AG08396 (cell line): ENCODE data around the gene ZSWIM6.
"Not testable (repeated sequence)": the region's sequence is repeated elsewhere in the genome, so short reads cannot be mapped to it uniquely, and the experiment has no call there.

Experiments
- DNase-seq: peaks from one replicate; pipeline ENCODE4 v3.0.0; 2012; ENCODE audit warnings: low spot score, mixed read lengths

The ZSWIM6 gene

DNA sequence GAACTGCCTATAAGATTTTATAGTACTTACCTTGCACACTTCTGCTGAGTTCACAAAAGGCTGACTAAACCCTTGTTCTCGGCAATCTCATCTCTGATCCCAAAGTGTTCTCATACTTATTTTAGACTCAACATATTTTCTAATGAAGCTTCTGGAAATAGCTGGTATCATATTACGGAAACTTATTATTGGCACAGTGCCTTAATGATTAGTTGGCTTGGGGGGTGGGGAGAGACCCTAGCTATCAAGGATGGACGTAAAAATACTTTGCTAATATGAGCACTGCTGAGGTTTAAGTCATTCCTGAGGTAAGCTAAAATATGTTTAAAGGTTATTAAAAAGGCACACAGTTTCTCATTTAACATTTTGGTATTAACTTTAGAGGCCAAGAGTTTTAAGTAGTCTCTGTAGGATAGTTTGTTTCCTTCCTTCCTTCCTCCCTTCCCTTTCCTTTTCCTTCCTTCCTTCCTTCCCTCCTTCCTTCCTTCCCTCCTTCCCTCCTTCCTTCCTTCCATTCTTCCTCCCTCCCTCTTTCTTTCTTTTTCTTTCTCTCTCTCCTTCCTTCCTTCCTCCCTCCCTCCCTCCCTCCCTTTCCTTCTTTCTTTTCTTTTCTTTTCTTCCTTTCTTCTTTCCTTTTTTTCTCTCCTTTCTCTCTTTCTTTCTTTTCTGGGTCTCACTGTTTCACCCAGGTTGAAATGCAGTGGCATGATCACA, 31.5 kb downstream of the ZSWIM6 start:
- no peak for DNase-seq

DNA sequence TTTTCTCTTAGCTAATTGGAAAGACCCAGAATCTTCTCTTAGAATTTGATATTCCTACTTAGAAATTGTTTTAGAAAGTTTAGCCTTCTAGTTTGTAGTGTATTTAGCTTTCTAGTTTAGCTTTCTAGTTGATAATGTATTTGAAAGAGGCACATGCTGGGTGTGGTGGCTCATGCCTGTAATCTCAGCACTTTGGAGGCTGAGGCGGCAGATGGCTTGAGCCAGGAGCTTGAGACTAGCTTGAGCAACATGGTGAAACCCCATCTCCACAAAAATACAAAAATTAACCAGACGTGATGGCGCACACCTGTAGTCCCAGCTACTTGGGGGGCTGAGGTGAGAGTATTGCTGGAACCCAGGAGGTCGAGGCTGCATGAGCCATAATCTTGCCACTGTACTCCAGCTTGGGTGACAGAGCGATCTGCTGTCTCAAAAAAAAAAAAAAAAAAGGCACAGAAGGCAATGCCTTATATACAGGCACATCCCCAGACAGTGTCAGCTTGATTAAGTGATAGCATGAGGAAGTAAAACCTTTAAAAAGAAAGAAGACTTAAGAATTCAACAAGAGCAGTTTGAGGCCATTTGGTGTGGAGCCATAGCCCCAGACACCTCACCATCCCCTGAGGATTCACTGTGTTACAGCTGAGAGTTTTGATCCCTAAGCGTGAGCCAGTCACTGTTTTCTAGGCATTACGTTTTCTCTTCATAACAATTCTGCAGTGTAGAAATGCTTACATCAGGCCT, 34.6 kb downstream of the ZSWIM6 start:
- no peak for DNase-seq

DNA sequence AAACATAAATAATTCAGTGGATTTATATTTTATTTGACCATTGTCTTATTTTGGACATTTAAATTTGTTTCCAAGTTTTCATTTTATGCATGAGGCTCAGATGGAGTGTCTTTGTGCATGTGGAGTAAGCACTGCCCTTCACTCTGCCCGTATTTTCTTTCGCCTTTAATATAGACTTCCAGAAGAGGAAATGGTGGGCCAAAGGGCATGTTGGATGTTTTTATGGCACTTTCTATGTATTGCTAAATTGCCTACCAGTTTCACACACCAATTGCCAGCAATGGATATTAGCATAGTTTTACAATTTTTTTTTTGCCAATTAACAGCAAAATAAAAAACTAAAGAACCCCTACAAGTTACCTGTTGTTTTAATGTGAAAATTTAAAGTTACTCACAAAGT, 38.4 kb downstream of the ZSWIM6 start:
- no peak for DNase-seq

DNA sequence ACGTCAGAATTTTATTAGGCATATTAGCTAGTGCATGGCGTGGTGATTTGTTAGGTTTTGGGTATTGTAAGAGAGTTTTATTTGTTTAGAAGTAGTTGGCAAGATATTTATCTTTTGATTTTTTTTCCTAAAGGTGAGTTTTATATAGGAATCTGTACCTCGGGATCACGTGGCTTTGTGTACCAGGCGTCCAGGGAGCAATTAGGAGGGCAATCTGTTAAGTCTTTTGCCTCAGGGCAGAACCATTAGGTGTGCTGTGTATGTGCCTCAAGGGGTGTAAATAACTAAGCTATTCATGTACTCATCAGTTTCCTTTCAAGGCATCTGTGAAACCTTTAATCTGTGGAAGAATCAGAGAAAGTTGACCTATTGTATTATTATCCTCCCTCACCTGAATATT, 39.4 kb downstream of the ZSWIM6 start:
- DNase-seq, result no peak

DNA sequence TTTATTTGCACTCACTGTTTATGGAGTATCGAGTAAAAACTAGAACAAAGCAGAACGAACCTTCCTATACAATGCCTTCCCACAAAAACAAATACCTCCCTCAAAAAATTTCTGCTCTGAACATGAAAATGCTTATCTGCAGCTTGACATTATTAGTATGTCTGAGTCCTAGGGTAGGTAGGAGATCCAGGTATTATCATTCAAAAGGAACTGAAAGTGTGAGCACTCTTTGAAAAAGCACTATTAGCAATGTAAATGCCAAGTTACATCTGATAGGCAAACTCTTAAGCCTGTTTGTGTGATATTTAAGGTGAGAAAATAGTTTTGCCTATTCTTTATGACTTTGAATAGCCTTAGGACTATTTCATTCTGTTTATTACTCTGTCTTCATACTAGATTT, 47.6 kb downstream of the ZSWIM6 start:
- DNase-seq, result no peak

DNA sequence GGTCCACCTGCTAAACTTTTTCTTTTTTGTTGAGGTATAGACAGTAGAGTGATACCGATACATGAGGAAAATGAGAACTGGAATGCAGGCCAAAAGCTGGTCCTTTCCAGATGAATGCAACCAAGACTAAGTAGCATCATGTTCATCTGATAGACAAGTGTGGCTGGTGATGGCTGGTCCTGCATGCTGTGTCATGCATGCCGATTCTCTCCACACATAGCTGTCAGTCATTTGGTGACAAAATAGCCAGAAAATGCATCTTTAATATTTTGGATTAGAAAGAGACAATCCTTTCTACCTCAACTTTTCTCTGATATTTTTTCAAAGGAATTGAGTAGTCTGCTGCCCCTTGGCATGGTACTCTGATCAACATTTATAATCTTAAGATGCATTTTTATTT, 49.9 kb downstream of the ZSWIM6 start:
- DNase-seq, result no peak

DNA sequence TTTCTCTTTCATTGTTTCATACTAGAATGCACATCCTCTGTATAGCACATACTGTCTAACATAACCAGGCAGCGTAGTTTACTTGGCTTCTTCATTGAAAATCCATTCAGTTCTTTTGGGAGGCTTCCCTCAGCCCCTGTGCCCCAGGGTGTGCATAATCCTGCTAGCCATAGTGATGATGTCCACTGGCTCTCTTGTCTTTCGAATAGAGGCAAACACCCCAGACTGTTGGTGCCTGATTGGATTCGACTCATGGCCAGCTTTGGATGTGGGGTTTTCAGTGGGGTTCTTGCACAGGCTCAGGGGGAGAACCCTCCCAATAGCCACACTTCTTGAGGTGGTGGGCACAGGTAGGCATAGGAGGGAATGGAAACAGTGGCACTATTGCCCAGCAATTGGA, 53.6 kb downstream of the ZSWIM6 start:
- no peak for DNase-seq

DNA sequence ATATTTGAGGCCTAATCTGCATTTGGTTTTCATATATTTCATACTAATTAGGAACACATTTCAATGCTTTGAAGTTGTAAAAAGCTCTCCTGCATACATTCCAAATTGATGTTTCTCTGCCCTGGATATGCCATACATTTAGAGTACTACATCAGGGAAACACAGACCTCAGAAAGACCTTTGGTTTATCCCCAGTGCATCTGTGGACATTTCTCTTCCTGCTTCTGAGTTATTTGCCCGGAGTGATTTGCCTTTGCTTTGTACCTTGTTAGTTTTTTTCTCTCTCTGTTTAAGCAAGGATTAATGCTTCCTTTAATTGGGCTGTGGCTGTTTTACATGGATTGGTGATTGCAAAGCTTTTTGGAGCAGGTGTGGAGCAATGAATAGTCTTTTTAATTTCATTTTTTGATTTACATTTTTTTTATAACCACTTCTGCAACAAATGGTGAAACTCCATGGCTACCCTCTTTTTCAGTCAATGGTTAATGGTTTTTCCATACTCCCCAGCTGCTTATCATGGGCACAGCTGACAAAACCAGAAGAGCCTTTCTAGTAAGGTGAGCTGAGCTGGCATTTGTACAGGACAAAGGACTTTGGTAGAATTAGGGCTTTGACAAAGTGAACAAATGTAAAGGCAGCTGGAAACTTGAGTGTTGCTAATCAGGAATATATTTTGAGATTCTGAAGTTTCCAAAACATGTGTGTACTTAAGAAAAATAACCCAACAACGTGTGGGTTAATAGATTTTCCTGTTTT, 54.2 kb downstream of the ZSWIM6 start:
- DNase-seq, result no peak

DNA sequence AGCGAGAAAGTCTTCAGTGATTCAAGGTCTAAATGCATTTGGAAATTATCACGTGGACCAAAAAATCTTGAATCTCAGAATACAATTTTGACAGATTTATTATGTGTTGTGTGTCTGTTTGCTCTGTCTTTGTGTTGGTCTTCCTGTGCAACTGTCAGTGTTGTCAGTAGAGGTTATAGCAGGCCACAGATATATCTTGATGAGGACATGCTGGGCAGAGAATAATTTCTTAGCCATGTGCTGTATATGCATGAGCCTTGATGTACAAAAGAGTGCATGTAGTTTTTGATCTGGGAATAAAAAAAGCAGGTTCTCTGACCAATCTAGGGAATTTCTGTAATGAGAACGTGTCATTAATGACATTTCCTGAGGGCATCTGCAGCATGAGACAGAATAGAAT, 57.6 kb downstream of the ZSWIM6 start:
- no peak for DNase-seq

DNA sequence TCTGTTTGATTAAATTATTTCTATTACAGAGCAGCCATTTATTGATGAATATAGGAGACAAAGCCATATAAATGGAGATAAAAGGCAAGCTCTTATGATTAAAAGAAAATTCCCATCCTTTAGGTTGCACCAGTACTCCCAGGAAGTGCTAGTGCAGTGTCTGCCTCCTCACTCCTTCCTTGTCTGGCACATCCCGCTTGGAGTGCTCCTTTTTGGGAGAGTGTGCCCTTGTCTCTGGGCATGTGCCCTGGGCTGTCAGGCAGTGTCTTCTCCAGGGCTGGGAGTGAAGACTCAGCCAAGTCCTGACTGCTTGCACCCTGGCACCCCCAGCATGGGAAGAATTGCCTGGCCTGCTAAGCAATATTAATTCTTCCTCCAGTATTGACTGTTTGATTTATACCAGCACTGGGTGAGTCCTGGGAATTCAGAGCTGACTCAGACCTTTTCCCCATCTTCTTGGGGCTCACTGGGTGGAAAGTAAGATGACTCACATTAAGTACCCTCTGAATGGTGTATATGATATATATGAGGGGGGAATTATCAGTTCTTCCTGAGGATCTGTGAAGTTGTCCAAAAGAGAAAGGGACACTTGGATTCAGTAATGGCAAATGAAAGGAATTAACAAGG, 62.1 kb downstream of the ZSWIM6 start:
- no peak for DNase-seq

DNA sequence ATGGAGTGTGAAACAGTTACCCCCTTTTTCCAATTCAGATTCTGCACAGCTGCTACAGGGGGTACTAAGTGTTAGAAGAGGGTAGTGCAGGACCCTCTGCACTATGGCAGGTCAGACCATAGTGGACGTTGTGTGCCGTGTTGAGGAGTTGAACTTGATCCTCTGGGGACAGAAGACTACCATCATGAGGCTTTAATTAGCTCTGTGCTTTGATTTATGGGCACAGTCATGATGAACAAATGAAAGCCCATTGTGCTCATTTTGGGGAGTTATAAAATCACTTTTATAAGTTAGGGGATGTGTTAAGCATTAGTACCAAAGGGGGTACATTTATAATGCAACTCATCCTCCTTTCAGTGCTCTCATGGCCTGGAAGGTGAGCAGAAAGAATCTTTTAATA, 62.7 kb downstream of the ZSWIM6 start:
- no peak for DNase-seq

DNA sequence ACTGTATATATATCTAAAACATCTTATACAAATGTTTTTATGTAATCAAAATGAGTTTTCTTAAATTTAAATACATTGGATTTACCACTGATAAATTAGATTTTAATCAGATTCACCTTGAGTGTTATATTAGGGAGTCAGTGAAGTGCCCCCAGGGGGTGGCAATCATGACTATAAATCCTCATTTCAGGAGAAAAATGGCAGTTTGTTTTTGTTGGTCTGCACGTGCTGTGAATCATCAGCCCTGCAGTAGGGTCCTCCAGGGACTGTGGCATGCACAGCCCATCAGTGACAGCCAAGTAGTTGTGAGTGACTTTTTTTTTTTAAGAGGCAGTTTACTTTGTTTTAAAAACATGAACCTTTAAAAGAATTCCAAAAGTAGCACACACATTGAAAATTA, 65.2 kb downstream of the ZSWIM6 start:
- no peak for DNase-seq

DNA sequence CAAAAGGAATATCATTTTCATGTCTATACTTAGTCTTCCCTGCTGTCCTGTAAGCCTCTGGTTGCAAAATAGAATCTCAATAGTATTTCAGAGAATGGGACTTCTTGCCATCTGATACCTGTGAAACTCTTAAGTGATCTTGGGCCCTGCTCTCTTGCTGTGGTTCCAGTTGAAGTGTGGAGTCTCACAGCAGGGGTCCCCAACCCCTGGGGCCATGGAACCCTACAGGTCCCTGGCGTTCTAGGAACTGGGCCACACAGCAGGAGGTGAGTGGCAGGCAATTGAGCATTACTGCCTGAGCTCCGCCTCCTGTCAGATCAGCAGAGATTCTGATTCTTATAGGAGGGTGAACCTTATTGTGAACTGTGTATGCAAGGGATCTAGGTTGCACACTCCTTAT, 65.9 kb downstream of the ZSWIM6 start:
- no peak for DNase-seq

DNA sequence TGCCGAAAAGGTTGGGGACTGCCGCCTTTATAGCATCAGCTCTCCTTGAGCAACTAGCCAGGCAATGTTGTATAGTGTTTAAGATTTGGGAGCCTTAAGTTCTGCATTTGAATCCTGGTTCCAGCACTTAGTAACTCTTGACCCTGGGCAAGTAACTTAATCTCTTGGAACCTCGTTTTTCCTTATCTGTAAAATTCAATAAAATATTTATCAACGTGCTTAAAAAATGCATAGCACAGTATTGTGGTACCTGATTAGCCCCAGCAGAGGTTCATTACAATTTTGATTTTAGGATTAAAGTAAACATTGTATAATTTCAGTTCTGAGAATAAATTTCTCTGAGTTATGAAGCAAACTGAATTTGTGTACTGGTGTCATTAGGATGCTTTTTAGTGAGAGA, 66.4 kb downstream of the ZSWIM6 start:
- DNase-seq, result no peak

DNA sequence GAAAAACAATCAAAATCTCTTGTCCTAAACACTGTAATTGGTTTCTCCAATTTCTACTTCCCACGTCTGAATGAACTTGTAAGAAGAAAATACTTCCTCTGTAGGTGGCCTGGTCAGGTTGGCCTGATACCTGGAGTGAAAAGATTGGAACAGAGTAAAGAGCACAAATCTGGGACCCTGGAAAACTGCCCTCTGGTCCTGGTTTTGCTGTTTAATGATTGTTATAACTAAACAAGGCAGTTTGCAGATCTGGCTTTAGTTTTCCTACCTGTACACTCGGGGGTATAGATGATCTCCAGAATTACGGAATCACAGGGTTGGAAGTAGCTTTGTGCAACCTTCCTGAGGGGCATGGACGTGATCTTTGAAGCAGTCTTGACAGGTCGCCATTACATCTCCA, 67.6 kb downstream of the ZSWIM6 start:
- no peak for DNase-seq

DNA sequence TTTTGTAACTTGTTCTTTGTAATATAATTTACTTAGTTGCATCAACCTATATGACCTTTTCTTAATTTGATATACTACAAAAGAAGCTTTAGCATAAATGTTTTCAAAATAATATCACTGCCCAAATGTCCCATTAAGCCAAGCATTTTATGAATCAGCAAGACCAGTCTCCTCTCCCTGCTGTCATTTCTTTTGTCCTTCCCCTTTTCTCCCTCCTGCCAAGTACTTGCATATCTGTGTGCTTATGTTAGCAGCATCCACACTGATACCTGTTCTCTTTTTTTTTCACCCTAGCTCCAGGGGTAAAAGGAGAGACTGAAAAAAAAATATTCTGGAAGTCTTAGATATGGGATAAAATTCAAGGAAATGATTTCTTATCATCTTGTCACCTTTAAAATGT, 69.7 kb downstream of the ZSWIM6 start:
- DNase-seq, result peak; percentile 37

DNA sequence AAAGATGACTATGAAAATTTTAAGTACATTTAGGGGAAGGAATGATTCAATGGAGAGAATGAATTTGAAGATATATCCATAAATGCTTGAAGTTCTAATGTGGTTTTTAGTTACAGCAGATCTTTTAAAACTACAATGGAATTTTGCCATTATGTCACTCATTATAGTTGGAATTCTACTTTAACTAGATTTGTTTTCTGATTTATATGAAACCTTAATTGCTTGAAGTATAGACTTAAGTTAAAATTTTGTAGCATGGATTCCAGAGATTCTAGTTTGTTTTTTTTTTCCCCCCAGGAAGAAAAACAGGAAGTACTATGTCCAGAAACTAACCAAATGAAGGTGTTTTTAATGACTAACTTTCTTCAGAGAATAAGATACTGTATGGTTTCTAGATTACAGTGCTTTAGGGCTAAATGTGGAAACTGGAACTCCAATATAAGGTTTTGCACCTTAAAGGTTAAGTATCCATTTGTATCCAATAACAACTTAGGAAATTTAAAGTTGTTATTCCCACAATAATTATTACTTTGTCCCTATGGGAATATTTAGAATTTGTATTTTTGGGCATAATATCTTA, 70.3 kb downstream of the ZSWIM6 start:
- no peak for DNase-seq

DNA sequence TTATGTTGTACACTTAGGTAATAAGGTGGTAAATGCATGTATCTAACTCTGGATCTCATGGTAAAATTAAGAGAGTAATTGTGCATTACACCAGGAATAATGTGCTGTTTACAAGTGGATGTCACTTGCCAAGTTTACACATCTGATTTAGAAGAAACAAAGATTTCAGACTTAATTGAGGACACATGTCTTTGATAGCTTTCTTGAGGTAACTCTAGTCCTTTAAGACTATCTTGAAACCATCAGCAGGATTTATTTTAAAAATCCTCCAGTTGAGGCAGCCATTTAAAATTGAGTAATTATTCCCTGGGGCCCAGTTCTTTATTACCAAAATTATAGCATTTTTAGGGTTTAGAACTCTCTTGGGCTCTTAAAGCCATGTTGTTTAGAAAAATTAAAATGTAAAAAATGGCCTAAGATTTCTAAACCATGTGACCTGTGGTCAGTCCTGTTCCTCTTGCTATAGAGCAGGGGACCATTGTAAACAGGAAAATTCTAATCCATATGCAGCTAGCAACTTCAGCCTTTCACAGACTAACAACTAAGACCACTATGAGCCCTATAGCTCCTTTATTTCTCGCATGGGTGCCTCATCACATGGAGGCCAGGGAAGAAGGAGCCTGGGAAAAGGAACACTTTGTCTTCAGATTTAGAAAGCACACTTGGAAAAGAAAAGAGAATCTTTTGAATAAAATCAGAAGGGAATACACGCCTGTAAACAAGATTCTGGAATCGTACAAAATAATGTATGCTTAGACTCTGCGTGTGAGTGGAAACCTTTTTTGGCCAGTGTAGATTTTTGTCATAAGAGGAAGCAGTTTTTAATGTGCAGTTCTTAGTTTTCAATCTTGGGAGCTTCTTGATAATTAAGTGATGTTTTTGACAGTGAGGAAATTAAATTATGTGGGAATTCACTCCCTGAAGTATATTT, 71.2 kb downstream of the ZSWIM6 start:
- no peak for DNase-seq

DNA sequence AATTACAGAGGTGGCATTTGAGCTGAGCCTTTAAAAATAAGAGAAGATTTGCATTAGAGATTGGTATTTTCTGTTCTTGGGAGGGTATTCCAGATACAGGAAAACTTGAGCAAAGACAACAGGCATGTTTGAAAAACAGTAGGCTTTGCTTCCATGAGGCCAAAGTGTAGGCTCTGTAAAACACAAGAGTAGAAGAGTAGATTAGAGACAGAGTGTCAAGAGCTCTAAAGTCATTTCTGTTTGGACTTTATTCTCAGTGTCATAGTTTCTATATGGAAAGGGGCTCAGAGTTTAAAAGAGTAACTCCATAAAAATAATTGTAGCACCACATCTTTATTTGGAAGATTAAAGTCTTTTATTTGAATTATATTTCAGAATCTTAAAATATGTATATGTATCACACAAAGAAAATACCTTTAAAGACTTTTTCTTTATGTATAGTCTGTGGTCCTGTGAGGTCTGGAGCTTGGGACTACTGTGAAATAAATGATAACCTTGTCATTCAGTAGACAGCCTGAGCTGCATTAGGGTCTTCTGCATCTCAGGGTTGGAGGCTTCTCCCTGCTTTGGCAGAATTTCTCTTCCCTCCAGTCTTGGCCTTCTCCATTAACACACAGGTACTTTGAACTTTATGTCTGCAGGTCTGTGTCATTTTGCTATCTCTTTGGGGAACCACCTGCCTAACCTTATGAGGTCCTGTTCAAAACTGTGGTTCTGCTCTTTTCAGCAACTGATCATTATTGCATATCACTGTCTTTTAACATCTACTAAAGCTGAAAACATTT, 73.6 kb downstream of the ZSWIM6 start:
- no peak for DNase-seq

DNA sequence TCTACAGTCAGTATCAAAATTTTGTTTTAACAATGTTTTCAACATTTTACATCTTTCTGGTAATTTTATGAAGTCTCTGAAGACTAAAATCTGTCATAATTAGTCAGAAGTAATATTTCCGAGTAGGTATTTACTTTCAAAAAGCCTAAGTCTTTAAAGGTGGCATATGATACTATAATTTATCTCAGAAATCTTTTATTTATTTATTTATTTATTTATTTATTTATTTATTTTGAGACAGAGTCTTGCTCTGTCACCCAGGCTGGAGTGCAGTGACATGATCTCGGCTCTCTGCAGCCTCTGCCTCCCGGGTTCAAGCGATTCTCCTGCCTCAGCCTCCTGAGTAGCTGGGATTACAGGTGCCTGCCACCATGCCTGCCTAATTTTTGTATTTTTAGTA, 74.4 kb downstream of the ZSWIM6 start:
- DNase-seq, result not testable (repeated sequence)
